NCI-H2107 (cell line): ENCODE data around the gene TPCN2.
"Not testable (repeated sequence)": the region's sequence is repeated elsewhere in the genome, so short reads cannot be mapped to it uniquely, and the experiment has no call there.

ENCODE experiments used
- DNase-seq: peaks from one replicate; lab custom pipeline; 2025; lab: John Stamatoyannopoulos, UW

TPCN2 gene

GRCh38 chr11:69076129-69076791, 27.5 kb downstream of the TPCN2 start:
- no peak for DNase-seq

DNA sequence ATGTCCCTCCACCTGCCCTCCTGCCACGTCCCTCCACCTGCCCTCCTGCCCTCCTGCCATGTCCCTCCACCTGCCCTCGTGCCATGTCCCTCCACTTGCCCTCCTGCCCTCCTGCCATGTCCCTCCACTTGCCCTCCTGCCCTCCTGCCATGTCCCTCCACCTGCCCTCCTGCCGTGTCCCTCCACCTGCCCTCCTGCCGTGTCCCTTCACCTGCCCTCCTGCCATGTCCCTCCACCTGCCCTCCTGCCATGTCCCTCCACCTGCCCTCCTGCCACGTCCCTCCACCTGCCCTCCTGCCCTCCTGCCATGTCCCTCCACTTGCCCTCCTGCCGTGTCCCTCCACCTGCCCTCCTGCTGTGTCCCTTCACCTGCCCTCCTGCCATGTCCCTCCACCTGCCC, 28.2 kb downstream of the TPCN2 start:
- not testable (repeated sequence) for DNase-seq

DNA sequence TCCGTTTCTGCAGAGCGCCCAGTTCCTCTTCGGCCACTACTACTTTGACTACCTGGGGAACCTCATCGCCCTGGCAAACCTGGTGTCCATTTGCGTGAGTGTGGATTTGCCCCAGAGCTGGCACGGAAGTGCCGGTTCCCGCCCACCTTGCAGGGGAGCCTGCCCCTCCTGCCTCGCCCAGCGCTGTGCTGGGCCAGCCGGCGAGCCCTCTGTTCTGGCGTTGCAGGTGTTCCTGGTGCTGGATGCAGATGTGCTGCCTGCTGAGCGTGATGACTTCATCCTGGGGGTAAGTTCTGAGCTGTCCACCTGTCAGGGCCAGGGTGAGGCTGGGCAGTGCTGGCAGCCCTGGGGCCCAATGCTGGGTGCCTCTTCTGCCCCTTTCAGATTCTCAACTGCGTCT, 29.8 kb downstream of the TPCN2 start:
- DNase-seq: no peak

GRCh38 chr11:69078930-69079605, 30.3 kb downstream of the TPCN2 start:
- DNase-seq: no peak

GRCh38 chr11:69079661-69080256, 31.0 kb downstream of the TPCN2 start:
- DNase-seq: no peak

- DNase-seq: no peak
These were observed 31.7 kb downstream of the TPCN2 start for GRCh38 chr11:69080257-69080995.

GRCh38 chr11:69081180-69081579, 32.4 kb downstream of the TPCN2 start:
- DNase-seq: no peak

DNA sequence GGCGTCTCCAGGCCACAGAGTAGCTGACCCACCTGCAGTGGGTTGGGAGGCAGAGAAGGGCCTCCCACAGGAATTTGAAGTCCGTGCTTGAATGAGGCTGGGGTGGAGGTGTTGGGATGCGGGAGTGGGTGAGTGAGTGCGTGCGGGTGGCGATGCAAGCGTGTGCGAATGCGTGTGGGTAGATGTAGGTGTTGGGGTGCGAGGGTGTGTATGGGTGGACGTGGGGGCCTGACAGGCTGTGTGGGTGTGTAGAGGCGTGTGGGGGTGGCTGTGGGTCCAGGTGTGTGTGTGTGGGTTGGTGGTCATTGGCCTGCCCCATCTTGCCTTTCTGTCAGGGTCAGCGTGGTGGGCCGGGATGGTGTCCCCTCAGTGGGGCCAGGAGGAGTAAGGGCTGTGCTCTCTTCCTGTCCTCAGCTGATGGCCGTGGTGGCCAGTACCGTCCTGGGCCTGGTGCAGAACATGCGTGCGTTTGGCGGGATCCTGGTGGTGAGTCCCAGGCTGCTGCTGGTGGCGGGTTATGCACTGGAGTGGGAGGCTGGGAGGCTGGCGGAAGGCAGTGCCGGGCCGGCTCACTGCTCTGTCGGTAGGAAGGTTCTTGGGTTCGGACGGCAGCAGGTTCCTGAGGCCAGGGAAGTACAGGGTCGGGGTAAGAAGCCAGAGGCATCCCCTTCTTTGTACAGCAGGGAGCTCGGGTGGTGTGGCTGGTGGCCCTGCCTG, 35.0 kb downstream of the TPCN2 start:
- DNase-seq: no peak

DNA sequence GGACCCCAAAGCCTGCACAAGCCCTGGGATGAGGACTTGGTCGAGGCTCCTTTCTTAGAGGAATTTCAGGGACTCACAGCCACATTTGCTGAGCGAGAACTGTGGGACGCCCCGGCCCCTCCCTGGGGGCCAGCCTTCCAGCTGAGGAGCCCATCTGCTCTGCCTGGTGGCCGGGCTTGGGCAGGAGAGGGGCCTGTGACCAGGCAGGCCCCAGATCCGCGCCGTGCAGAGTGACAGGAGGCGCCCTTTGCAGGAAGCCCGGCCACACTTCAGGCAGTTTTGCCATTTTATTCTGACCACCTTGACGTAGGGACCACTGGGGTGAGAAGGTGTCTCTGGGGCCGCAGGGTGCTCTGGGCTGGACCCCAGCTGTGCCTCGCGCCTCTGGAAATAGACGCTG, 35.6 kb downstream of the TPCN2 start:
- no peak for DNase-seq

DNA sequence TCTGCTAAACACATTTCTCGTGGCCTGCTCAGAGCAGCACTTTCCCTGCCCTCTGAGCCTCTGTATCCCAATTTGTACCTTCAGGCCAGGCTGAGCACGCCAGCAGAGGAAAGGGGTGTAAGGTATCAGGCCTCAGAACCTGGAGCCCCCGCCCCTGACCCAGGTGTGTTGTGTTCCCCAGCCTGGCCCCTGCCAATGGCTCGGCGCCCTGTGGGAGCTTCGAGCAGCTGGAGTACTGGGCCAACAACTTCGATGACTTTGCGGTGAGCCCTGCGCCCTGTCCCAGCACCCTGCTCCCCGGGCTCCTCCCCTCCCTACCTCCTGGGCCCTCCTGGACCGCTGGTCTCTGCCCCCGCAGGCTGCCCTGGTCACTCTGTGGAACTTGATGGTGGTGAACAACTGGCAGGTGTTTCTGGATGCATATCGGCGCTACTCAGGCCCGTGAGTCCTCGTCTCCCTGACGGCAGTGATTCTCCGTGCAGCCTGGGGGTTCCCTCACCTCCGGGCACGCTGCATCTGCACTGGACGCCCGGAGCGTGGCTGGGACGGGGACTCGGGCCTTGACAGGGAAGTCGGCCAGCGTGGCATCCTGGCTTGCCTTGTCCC, 36.9 kb downstream of the TPCN2 start:
- no peak for DNase-seq

DNA sequence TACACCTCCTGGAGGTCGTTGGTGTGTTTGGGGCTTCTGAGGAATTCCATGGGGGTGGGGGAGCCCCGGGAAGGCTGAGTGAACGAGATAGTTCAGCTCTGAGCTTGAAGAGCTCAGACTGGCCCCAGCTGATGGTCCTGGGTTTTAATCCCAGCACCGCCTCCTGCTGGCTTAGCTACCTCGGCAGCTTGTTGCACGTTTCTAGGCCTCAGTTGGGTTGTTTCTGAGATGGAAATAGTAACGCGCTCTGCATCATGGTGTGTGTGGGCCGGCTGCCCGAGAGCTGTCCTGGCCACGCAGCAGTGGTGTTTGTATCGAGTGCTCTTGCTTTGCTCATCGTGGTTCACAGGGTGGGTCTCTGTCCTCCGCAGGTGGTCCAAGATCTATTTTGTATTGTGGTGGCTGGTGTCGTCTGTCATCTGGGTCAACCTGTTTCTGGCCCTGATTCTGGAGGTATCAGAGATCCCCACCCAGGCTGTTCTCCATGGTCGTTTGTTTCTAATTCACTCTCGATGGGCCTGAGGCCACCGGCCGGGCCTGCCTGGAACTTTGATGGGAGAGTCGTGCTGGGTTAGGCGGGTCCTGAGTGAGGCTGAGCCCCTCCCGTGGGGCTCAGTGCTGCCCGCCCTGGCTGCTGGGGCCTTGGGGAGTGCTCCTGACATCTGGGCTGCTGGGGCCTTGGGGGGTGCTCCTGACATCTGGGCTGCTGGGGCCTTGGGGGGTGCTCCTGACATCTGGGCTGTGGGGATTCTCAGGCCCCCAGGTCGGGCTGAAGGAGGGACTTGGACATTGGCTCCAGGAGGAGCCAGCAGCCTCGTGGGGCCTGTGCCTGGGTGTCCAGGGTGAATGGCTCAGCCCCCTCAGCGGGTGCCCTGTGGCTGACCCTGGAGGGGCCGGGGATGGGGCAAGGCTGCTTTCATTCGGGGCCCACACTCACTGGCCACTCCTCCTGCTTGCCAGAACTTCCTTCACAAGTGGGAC, 37.7 kb downstream of the TPCN2 start:
- DNase-seq: no peak

DNA sequence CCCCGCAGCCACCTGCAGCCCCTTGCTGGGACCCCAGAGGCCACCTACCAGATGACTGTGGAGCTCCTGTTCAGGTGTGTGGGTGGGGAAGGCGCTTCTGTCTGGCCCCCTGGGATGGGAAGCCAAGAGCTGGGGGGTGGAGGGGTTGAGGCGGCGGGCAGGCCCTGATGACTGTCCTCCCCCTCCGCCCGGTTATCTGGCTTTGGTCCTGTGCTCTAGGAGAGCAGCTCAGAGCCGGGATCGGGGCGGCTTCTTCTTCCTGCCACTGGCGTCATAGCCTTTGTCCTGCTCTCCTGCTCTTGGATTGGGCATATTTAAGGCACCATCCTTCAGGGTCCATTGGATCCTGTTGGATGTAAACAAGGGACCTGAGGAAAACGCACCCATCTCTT, 38.4 kb downstream of the TPCN2 start:
- no peak for DNase-seq

GRCh38 chr11:69087811-69088210, 39.1 kb downstream of the TPCN2 start:
- DNase-seq: no peak

DNA sequence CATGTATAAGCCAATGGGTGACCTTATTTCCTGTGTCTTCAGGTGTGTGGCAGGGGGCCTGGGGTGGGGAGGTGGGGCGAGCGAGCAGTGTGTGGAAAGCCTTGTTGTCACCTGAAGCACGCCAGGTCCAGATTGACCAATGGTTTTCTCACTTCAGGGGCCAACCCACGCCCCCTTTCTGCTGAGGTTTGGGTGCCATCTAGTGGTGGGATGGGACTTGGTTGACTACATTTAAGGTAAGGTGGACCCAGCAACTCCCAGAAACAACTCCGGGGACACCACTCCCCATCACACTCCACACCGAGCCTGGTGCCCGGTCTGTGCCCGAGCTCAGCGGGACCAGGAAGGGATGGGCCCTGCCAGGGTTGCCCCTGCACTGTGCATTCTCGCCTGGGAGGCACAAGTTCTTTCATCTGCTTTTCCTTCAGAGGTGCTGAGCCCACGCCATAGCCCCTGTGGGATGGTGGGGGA, 40.0 kb downstream of the TPCN2 start:
- DNase-seq: peak; percentile 51

DNA sequence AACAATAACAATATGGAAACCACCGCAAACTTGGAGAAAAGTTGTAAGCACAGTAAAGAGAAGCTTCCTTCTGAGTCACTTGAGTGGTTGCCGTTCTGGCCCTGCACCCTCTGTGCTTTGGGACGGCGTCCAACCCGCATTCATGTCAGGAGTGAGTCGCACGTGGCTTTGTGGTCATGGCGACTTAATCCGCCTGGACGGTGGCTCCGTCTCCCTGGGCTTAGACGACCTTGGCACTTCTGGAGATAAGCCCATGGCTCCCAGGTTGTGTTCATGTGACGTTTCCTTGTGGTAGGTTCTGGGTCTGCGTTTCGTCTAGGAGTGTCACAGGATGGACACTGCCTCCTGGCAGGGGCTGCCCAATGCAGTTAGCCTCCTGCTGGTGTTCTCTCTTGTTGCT, 40.5 kb downstream of the TPCN2 start:
- DNase-seq: no peak

DNA sequence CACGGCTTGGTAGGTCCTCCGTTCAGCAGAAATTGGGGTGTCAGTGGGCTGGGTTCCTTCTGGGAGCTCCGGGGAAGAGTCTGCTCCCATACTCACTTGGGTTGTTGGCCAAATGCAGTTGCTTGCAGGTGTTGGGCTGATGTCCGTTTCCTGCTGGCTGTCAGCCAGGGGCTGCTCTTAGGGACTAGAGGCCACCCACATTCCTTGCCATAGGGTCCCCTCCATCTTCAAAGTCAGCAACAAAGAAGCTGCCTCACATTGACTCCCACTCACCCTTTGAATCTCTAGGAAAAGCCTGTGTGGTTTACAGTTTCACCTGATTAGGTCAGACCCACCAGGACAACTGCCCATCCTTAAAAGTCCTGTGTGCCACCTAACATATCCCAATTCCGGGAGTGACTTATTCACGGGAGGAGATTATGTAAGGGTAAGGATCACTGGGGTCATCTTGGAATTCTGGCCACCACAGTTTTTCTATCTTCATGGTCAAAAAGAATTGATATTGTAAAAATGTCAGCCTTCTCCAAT, 43.0 kb downstream of the TPCN2 start:
- no peak for DNase-seq

DNA sequence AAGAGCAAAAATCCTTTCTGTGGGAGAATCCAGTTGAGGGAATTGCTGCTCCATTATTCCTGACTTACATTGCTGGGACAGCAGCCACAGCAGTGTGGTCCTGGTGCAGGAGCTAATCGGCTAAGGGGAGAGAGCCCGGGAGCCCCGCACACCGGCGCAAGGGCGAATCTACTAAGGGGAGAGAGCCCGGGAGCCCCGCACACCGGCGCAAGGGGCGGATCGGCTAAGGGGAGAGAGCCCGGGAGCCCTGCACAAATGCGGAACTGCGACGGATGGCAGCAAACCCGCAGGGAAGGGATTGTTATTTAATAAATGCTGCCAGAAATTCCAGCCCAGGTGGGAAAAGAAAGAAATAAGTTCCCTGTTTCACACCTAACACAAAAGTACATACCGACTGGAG, 43.5 kb downstream of the TPCN2 start:
- DNase-seq: no peak

GRCh38 chr11:69093106-69093505, 44.4 kb downstream of the TPCN2 start:
- no peak for DNase-seq

DNA sequence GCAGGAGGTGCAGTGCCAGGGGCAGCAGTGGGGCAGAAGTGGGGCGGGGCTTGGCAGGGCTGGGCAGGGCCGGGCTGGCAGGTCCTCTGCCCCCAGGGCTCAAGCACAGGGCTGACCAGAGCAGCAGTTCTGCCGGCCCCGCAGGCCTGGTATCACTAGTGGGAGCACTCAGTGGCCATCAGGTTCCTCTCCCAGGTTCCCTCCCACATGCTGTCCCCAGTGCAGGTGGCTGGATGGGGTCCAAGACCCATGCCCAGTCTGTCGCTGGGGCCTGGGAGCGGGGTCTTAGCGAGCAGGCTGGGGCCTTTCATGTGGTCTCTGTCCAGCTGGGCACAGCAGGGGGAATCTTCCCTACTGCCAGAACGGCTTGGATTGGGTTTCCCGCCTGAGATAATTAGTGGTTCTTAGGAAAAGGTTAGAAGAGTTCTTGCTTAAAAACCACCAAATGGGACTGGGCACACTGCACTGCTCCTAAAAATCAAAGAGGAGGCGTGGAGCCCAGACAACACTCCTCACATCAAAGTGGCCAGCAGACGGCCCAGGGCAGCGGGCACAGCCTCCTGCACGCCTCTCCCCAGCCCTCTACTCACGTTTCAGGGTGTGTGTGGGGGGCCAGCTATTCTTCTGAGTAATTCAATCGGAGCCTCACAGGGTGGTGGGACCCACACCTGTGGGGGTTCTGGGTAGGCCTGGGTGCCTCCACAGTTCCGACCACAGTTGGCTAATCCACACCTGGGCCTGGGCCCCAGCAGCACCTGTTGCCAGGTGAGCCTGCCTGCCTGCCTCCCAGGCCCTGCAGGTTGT, 45.6 kb downstream of the TPCN2 start:
- no peak for DNase-seq
